AG09309 (cell line): Measurements from ENCODE around the gene TRIM42.

Source experiments
- DNase-seq: peaks from one replicate; pipeline ENCODE4 v3.0.0-alpha.2; 2010; ENCODE audit warnings: low read depth
- H3K4me3 ChIP-seq: 2 replicates; pipeline ENCODE4 v1.5.1; 2011; ENCODE audit warnings: mild to moderate bottlenecking, low read depth, low read length, moderate library complexity; ENCODE audit not compliant: control insufficient read depth
- CTCF ChIP-seq: IDR thresholded peaks from 2 replicates; pipeline ENCODE4 v1.5.1; 2011; ENCODE audit warnings: mild to moderate bottlenecking, low read depth, low read length, inconsistent platforms; ENCODE audit not compliant: insufficient read depth, control insufficient read depth; ENCODE audit errors: missing control alignments

The TRIM42 gene

DNA sequence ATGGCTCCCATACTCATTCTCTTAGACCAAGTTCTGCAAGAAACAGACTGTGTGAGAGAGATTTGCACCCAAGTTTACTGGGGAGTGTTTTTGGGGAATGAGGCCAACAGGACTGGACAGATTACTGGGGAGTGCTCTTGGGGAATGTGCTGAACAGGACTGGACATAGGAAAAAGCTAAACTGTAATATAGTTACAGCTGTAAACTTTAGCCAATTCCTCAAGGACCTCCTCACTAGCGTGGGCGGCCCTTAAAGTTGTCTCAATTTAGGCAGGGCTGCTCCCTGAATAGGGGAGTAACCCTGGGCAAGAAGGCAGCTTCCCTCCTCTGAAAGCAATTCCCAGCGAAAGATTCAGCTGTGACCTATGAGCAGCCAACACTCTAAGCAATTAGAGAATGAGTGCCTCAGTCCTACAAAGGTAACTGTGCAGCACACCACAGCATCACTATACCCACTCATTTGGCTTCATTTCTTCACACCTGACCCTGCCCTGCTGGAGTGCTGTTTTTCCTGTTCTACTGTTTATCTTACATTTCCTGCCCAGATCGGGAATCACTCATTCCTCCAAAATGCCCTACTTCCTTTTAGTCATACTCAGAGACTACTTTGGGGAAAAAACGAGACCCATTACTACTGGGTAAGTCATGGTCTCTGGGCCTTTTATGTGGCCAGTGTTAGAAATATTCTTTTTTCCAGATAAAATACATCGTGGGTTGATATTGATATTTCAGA is 41.3 kb upstream of the TRIM42 start:
- H3K4me3 ChIP-seq: no peak overlapping the region
- no peak for TF ChIP-seq CTCF
- DNase-seq: no peak

DNA sequence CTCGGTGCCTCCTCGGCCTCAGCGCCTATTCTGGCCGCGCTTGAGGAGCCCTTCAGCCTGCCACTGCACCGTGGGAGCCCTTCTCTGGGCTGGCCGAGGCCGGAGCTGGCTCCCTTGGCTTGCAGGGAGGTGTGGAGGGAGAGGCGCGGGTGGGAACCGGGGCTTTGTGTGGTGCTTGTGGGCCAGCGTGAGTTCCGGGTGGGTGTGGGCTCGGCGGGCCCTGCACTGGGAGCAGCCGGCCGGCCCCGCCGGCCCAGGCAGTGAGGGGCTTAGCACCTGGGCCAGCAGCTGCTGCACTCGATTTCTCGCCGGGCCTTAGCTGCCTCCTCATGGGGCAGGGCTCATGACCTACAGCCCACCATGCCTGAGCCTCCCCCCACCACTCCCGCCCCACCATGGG is 26.6 kb upstream of the TRIM42 start:
- no peak for DNase-seq
- TF ChIP-seq CTCF: no peak
- no peak overlapping the region for H3K4me3 ChIP-seq

DNA sequence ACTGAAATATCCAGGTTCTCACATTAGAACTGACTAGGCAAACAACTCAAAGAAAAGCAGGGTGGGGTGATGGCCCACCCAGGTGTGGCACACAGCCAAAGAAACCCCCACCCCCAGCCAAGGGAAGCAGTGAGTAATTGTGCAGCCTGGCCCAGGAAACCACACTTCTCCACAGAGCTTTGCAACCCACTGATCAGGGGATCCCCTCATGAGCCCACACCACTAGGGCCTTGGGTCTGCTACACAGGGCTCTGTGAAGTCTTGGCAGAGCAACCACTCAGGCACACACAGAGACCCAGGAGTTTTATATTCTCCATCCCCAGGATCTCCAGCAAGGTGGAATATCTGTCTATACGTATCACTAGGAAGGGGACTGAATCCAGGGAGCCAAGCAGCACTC is 22.2 kb upstream of the TRIM42 start:
- TF ChIP-seq CTCF: no peak
- no peak for DNase-seq

GRCh38 chr3:140664111-140664510 is 13.8 kb upstream of the TRIM42 start:
- no peak overlapping the region for H3K4me3 ChIP-seq
- TF ChIP-seq CTCF: no peak
- no peak for DNase-seq

More for the DNA sequence above, 22.2 kb upstream of the TRIM42 start:
- no peak overlapping the region for H3K4me3 ChIP-seq

GRCh38 chr3:140682586-140682985 is 4.7 kb downstream of the TRIM42 start:
- TF ChIP-seq CTCF: no peak
- no peak overlapping the region for H3K4me3 ChIP-seq
- no peak for DNase-seq

GRCh38 chr3:140686128-140686527 is 8.3 kb downstream of the TRIM42 start:
- no peak overlapping the region for H3K4me3 ChIP-seq
- TF ChIP-seq CTCF: no peak

More at GRCh38 chr3:140686128-140686527, 8.3 kb downstream of the TRIM42 start:
- no peak for DNase-seq
